ENCODE results near the gene MSI2.

MSI2 gene

GRCh38 chr17:57550016-57550415 is 293.7 kb downstream of the MSI2 start:
- no peak for DNase-seq

- no peak for DNase-seq
Observed at GRCh38 chr17:57550668-57551315, 294.5 kb downstream of the MSI2 start.

GRCh38 chr17:57551321-57552079 is 295.2 kb downstream of the MSI2 start:
- no peak for DNase-seq

- DNase-seq = peak in 1 of 2 experiments; percentile 70
Observed at GRCh38 chr17:57552114-57552624, 295.8 kb downstream of the MSI2 start.

- DNase-seq = no peak
Observed at GRCh38 chr17:57553526-57553925, 297.2 kb downstream of the MSI2 start.

- DNase-seq = peak in 1 of 2 experiments; percentile 8
Observed at GRCh38 chr17:57553991-57554825, 297.9 kb downstream of the MSI2 start.

GRCh38 chr17:57554826-57555635 is 298.7 kb downstream of the MSI2 start:
- no peak for DNase-seq

GRCh38 chr17:57555636-57556175 is 299.4 kb downstream of the MSI2 start:
- DNase-seq = no peak

GRCh38 chr17:57556320-57556719 is 300.0 kb downstream of the MSI2 start:
- DNase-seq = no peak

- DNase-seq = no peak
Observed at GRCh38 chr17:57556977-57557376, 300.7 kb downstream of the MSI2 start.

- DNase-seq = no peak
Observed at GRCh38 chr17:57557416-57557815, 301.1 kb downstream of the MSI2 start.

- DNase-seq = no peak
Observed at GRCh38 chr17:57557834-57558681, 301.7 kb downstream of the MSI2 start.

- peak in 1 of 2 experiments; percentile 69 for DNase-seq
Observed at GRCh38 chr17:57559226-57559625, 302.9 kb downstream of the MSI2 start.

GRCh38 chr17:57559634-57560318 is 303.5 kb downstream of the MSI2 start:
- DNase-seq = no peak

- no peak for DNase-seq
Observed at GRCh38 chr17:57560319-57560705, 304.0 kb downstream of the MSI2 start.

GRCh38 chr17:57561072-57561861 is 304.9 kb downstream of the MSI2 start:
- DNase-seq = no peak

GRCh38 chr17:57562184-57562698 is 305.9 kb downstream of the MSI2 start:
- DNase-seq = peak in 1 of 2 experiments; percentile 91

- peak; percentile 65 to 94 for DNase-seq
Observed at GRCh38 chr17:57563958-57564357, 307.6 kb downstream of the MSI2 start.

- no peak for DNase-seq
Observed at GRCh38 chr17:57565176-57565575, 308.9 kb downstream of the MSI2 start.

Data from NCI-H446 (cell line).